Panc1 (cell line): Measurements from ENCODE around the gene FBN1.

Experiments
- CTCF ChIP-seq: fragments of 450-650 bp; IDR thresholded peaks from 2 replicates; pipeline ENCODE4 v1.5.1; 2017; ENCODE audit warnings: mild to moderate bottlenecking
- POLR2AphosphoS5 ChIP-seq: IDR thresholded peaks from 2 replicates; pipeline ENCODE4 v1.6.1; 2012; ENCODE audit warnings: mild to moderate bottlenecking, low read depth, low read length, moderate library complexity
- SIN3A ChIP-seq: IDR thresholded peaks from 2 replicates; pipeline ENCODE4 v1.6.1; 2012; ENCODE audit warnings: low read depth, mild to moderate bottlenecking, low read length, moderate library complexity, borderline replicate concordance; ENCODE audit not compliant: insufficient read depth
- TCF7L2 ChIP-seq: IDR thresholded peaks from 2 replicates; pipeline ENCODE4 v1.6.1; 2011; ENCODE audit warnings: mild to moderate bottlenecking, low read depth, low read length, inconsistent platforms

- TF ChIP-seq CTCF, result no peak
- no peak for TF ChIP-seq POLR2AphosphoS5
- no peak for TF ChIP-seq TCF7L2
- TF ChIP-seq SIN3A, result no peak
These were observed 5.4 kb upstream of the FBN1 start for GRCh38 chr15:48650931-48651330.
